SU-DHL-6 (cell line): ENCODE results near the gene FAM120A.

Experiments
- EZH2phosphoT487 ChIP-seq: fragments of 200-600 bp; sonication (generic), shearing (Covaris generic); conservative IDR thresholded peaks from 2 replicates; pipeline ENCODE4 v1.6.1; 2018; ENCODE audit warnings: mild to moderate bottlenecking, antibody characterized with exemption, low read length, moderate library complexity, mixed read lengths
- TF ChIP-seq, protein P1 (sequence below): fragments of 200-600 bp; sonication (generic); IDR thresholded peaks from one replicate; pipeline ENCODE4 v1.5.1; 2017; ENCODE audit warnings: antibody characterized with exemption, mild to moderate bottlenecking, low read length, moderate library complexity; ENCODE audit not compliant: insufficient read depth, poor library complexity, severe bottlenecking

DNA sequence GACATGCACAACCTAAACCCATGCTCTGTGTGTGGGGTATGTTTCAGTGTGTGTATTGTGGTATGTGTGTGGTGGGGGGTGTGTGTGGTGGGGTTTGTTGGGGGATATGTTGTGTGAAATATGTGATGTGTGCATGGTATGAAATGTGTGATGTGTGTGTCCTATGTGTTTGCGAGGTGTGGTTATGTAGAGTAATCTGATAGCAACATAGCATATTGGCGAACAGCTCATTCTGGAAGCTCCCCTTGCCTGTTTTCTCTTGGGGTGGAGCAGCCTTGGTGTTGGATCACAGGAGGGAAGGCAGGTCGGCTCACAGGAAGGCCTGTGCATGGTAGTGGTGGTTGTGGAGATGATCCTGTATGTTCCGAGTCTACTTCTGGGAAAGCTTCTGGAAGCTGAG is 89.5 kb downstream of the FAM120A start:
- TF ChIP-seq, protein P1, sequence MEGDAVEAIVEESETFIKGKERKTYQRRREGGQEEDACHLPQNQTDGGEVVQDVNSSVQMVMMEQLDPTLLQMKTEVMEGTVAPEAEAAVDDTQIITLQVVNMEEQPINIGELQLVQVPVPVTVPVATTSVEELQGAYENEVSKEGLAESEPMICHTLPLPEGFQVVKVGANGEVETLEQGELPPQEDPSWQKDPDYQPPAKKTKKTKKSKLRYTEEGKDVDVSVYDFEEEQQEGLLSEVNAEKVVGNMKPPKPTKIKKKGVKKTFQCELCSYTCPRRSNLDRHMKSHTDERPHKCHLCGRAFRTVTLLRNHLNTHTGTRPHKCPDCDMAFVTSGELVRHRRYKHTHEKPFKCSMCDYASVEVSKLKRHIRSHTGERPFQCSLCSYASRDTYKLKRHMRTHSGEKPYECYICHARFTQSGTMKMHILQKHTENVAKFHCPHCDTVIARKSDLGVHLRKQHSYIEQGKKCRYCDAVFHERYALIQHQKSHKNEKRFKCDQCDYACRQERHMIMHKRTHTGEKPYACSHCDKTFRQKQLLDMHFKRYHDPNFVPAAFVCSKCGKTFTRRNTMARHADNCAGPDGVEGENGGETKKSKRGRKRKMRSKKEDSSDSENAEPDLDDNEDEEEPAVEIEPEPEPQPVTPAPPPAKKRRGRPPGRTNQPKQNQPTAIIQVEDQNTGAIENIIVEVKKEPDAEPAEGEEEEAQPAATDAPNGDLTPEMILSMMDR = no peak
- no peak for TF ChIP-seq EZH2phosphoT487
